PFSK-1 (cell line): ENCODE data around the gene C1orf21.

ENCODE experiments used
- FOXP2 ChIP-seq: optimal IDR thresholded peaks from 2 replicates; pipeline ENCODE3; 2011; ENCODE audit warnings: borderline replicate concordance, control low read depth, inconsistent platforms; ENCODE audit not compliant: insufficient read depth; ENCODE audit errors: extremely low read length, extremely low read depth
- POLR2AphosphoS5 ChIP-seq: IDR thresholded peaks from 2 replicates; pipeline ENCODE4 v1.6.1; 2012; ENCODE audit warnings: low read depth, mild to moderate bottlenecking, control low read depth, low read length, moderate library complexity
- REST ChIP-seq, 2 experiments: IDR thresholded peaks; 2 replicates each; pipeline versions ENCODE4 v1.6.1 to v1.8.0; 2011 to 2012; ENCODE audit warnings: low read depth in 2 of 2, low read length in 2 of 2, control low read depth in 1 of 2, inconsistent platforms in 1 of 2, mild to moderate bottlenecking in 1 of 2, moderate library complexity in 1 of 2; ENCODE audit not compliant: insufficient read depth in 1 of 2
- SIN3A ChIP-seq: IDR thresholded peaks from 2 replicates; pipeline ENCODE4 v1.6.1; 2012; ENCODE audit warnings: mild to moderate bottlenecking, low read length, moderate library complexity, borderline replicate concordance; ENCODE audit not compliant: insufficient read depth
- TAF1 ChIP-seq: IDR thresholded peaks from 2 replicates; pipeline ENCODE4 v1.6.1; 2012; ENCODE audit warnings: low read length, control low read depth, borderline replicate concordance; ENCODE audit not compliant: insufficient read depth

Gene C1orf21

GRCh38 chr1:184422490-184423233, 35.8 kb downstream of the C1orf21 start:
- no peak for TF ChIP-seq REST (IDR thresholded peaks at IDR 0.05; ENCODE audit: insufficient read depth in 1 of 2, low read depth in 2 of 2, low read length in 2 of 2)

- TF ChIP-seq FOXP2, result no peak
Observed at GRCh38 chr1:184423649-184424048, 36.8 kb downstream of the C1orf21 start.

- TF ChIP-seq SIN3A, result no peak
- TF ChIP-seq FOXP2, result no peak
- no peak for TF ChIP-seq POLR2AphosphoS5
- no peak for TF ChIP-seq TAF1
- no peak for TF ChIP-seq REST (IDR thresholded peaks at IDR 0.05; ENCODE audit: insufficient read depth in 1 of 2, low read depth in 2 of 2, low read length in 2 of 2)
Observed at GRCh38 chr1:184424157-184424556, 37.3 kb downstream of the C1orf21 start.

GRCh38 chr1:184424945-184425344, 38.1 kb downstream of the C1orf21 start:
- TF ChIP-seq FOXP2 (no peak), SIN3A (no peak), TAF1 (no peak), REST (IDR thresholded peaks at IDR 0.05; ENCODE audit: insufficient read depth in 1 of 2, low read depth in 2 of 2, low read length in 2 of 2) (no peak), POLR2AphosphoS5 (no peak)

- no peak for TF ChIP-seq TAF1
- no peak for TF ChIP-seq REST (IDR thresholded peaks at IDR 0.05; ENCODE audit: insufficient read depth in 1 of 2, low read depth in 2 of 2, low read length in 2 of 2)
- TF ChIP-seq FOXP2, result no peak
- no peak for TF ChIP-seq SIN3A
- no peak for TF ChIP-seq POLR2AphosphoS5
Observed at GRCh38 chr1:184425449-184426277, 38.8 kb downstream of the C1orf21 start.
